ENCODE measurements around the gene MYOM3. TPM values are rescaled to one million over a fixed set of nuclear protein-coding genes. Genes with fewer than 3 reads are reported as not detected.

MYOM3 gene
- total and polyA plus RNA-seq, 7 donors = under 0.01 to 3.7 (median 3.0) TPM; not detected in 2

- H3K27me3 ChIP-seq = peaks cover 0 to 2% (median 1%) of the 10 kb centered on the region in 3 donors
- no peaks in the 10 kb centered on the region for H3K36me3 ChIP-seq
- intact Hi-C loops (cut with DNase I) = no loop called here
- H3K4me1 ChIP-seq = no peaks in the 10 kb centered on the region
- 94 to 95% methylated on average over 18 of the region's 18 CpGs for WGBS, 2 donors
- no peak overlapping the region for H3K4me3 ChIP-seq
- no peaks in the 10 kb centered on the region for H3K9me3 ChIP-seq
- H3K27ac ChIP-seq = no peak overlapping the region
- no peak for DNase-seq
- TF ChIP-seq POLR2A (IDR thresholded peaks at IDR 0.05) (no peak), EP300 (IDR thresholded peaks at IDR 0.05) (no peak), CTCF (IDR thresholded peaks at IDR 0.05) (no peak), POLR2AphosphoS5 (IDR thresholded peaks at IDR 0.05) (no peak)
Observed at GRCh38 chr1:24156542-24157260, 44.8 kb upstream of the MYOM3 start.

DNA sequence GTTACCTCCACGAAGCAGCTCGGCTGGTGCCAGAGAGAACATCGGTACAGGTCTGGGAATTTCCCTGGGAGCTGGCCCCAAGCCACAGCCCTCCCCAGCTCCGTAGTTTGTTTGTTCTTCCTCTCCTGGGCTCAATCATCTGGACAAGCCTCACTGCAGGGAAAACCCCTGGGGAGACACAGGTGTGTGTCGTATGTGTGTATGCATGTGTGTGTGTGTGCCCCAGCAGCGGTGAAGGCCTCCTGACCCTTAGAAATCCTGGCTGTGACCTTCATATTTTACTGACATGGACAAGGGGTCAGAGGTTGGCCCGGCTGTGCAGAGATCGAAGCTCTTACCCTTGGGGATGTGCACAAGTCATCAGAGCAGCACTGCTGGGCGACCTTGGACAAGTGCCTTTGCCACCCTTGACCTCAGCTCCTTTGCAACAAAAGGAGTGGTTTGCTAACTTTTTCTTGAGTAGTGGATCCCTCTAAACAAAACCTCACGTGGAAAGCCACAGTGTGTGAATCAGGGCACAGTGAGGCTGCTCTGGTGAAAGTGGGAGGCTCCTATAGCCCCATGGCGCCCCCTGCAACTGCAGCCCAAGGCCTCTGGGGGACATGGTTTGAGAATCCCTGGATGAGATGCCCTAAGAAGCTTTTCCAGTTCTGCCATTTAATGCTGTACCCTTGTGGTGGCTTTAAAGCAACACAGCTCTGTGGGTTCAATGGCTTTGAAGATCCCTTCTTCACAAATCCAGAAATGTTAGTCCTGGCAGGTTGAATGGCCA lies 43.3 kb upstream of the MYOM3 start:
- WGBS, 2 donors = 22 to 54% methylated on average over 11 of the region's 11 CpGs
- Histone ChIP-seq H3K27ac (no peak overlapping the region), H3K27me3 (peaks cover 0 to 17% (median 3%) of the 10 kb centered on the region in 3 donors), H3K9me3 (no peaks in the 10 kb centered on the region), H3K4me1 (peaks cover 0 to 8% (median 5%) of the 10 kb centered on the region in 4 donors), H3K4me3 (no peak overlapping the region), H3K36me3 (no peaks in the 10 kb centered on the region)
- no peak for DNase-seq
- intact Hi-C loops (cut with DNase I) = no loop called here
- TF ChIP-seq EP300 (IDR thresholded peaks at IDR 0.05) (no peak), CTCF (IDR thresholded peaks at IDR 0.05) (no peak), POLR2A (IDR thresholded peaks at IDR 0.05) (no peak), POLR2AphosphoS5 (IDR thresholded peaks at IDR 0.05) (no peak)

DNA sequence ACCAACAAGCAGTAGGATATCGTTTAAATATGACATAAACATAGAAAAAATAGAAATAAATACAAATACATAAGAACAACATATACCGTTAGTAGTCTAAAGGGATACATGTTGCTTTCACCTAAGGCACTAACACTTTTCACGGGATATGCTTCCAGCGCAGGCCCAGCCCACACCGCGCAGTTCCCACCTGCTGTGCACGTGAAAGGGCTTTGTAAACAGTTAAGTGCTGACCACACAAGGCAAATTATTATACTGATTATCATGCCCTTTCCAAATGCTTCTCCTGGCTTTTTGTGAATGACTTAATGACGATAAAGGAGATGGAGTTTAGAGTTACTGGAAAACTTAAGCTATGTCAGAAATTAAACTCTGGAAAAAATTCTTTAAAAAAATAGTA lies 42.3 kb upstream of the MYOM3 start:
- peaks cover 0 to 10% (median 7%) of the 10 kb centered on the region in 4 donors for H3K4me1 ChIP-seq
- TF ChIP-seq CTCF (IDR thresholded peaks at IDR 0.05) = no peak
- no peak for TF ChIP-seq POLR2AphosphoS5 (IDR thresholded peaks at IDR 0.05)
- TF ChIP-seq POLR2A (IDR thresholded peaks at IDR 0.05) = no peak
- TF ChIP-seq EP300 (IDR thresholded peaks at IDR 0.05) = no peak
- H3K36me3 ChIP-seq = no peaks in the 10 kb centered on the region
- DNase-seq = no peak
- peaks cover 3 to 27% (median 3%) of the 10 kb centered on the region in 3 donors for H3K27me3 ChIP-seq
- no peak overlapping the region for H3K27ac ChIP-seq
- WGBS, 2 donors = 69 to 78% methylated on average over 8 of the region's 8 CpGs
- no peaks in the 10 kb centered on the region for H3K9me3 ChIP-seq
- intact Hi-C loops (cut with DNase I) = no loop called here
- no peak overlapping the region for H3K4me3 ChIP-seq

GRCh38 chr1:24152631-24153494 lies 40.9 kb upstream of the MYOM3 start:
- Histone ChIP-seq H3K27me3 (peaks cover 3 to 33% (median 3%) of the 10 kb centered on the region in 3 donors), H3K4me1 (peaks cover 0 to 10% (median 7%) of the 10 kb centered on the region in 4 donors), H3K27ac (no peak overlapping the region), H3K9me3 (no peaks in the 10 kb centered on the region), H3K4me3 (no peak overlapping the region), H3K36me3 (no peaks in the 10 kb centered on the region)
- intact Hi-C loops (cut with DNase I) = no loop called here
- TF ChIP-seq EP300 (IDR thresholded peaks at IDR 0.05) (no peak), POLR2A (IDR thresholded peaks at IDR 0.05) (no peak), POLR2AphosphoS5 (IDR thresholded peaks at IDR 0.05) (no peak), CTCF (IDR thresholded peaks at IDR 0.05) (no peak)
- no peak for DNase-seq
- WGBS, 2 donors = 87 to 92% methylated on average over 10 of the region's 10 CpGs
